ENCODE data around the gene TRA2B. TPM values are rescaled to one million over a fixed set of nuclear protein-coding genes. Genes with fewer than 3 reads are reported as not detected.
A peak's percentile ranks its signal among the peaks of the same experiment; 100 is the strongest.

Gene TRA2B
- total RNA-seq, 2 experiments from 2014 or later = 172 to 176 TPM

DNA sequence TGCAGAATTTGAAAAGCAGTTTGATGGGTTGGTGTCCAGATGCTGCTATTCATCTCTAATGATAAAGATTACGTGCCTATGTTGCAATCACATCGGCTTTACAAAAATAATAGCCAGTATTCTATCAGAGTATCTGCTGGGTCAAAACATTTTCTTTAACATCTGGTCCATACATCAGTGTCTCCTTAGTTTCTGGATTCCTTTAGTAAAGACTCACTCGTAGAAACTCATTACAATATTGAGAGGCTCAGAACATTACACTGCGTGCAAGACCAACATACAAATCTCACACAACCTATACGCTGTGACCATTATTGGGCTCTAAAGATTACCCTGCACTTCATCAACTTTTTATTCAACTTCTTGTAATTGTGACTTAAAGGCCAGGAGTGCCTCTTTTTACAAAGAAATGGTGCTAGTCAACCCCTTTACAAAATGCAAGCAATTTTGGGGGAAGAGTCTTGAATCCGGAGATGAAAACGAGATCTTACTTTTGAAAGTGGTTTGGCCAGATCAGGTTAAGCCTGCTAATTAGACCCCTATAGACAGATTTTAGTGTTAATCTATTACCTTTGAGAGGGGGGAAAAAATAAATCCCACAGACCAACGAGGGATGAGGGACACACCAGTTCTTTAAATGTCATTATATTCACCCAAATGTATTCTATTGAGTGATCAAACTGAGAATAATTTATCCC lies 2.9 kb downstream of the TRA2B start:
- intact Hi-C loops (cut with micrococcal nuclease) = loop anchor here (1.0 to 10.0 kb wide), 5 partner anchors 8 to 1810 kb away; partner anchors contain the start of genes BCL6 and RPL39L
- CTCF ChIA-PET = interaction anchor here (1.0 to 1.5 kb wide), 4 partner anchors 9 to 11 kb away, joined by 3 to 4 read pairs (median 3); no protein-coding TSS in a partner anchor
- peak overlapping the region; percentile 100 for H3K4me3 Mint-ChIP-seq

DNA sequence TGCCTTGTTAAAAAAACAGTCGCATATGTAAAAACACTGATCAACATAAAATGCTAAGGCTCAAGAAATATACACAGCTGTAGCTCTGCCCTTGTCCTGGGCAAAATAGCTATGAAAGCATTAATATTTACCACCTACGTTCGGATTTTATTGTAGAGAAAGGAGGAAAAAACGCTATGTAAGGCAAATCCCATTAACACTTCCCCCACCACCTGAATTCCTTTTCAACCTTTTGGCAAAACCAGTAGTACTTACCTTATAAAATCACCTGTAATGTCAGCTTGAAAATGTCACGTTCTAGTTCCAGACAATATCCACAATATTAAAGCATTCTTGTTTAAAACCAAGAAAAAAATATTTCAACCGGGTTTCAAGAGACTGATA lies 3.6 kb downstream of the TRA2B start:
- CTCF ChIA-PET = interaction anchor here (0.6 to 1.2 kb wide), 3 partner anchors 10 to 49 kb away, joined by 3 read pairs; no protein-coding TSS in a partner anchor
- Mint-ChIP-seq H3K36me3 (ENCODE audit: low read depth) (peaks cover 83% of the 10 kb centered on the region), H3K4me1 (ENCODE audit: low read depth) (peaks cover 50% of the 10 kb centered on the region), H3K27me3 (ENCODE audit: low read depth) (no peaks in the 10 kb centered on the region), H3K27ac (peak overlapping the region; percentile 100), H3K9me3 (no peaks in the 10 kb centered on the region), H3K4me3 (peak overlapping the region; percentile 100)
- intact Hi-C loops (cut with micrococcal nuclease) = loop anchor here (5.0 to 10.0 kb wide), 2 partner anchors 112 to 1811 kb away; partner anchors contain the start of gene BCL6
- no peak for DNase-seq

More for the DNA sequence above, 2.9 kb downstream of the TRA2B start:
- no peaks in the 10 kb centered on the region for H3K27me3 Mint-ChIP-seq (ENCODE audit: low read depth)
- peaks cover 45% of the 10 kb centered on the region for H3K4me1 Mint-ChIP-seq (ENCODE audit: low read depth)
- no peaks in the 10 kb centered on the region for H3K9me3 Mint-ChIP-seq
- peak overlapping the region; percentile 100 for H3K27ac Mint-ChIP-seq
- peaks cover 77% of the 10 kb centered on the region for H3K36me3 Mint-ChIP-seq (ENCODE audit: low read depth)
- no peak for DNase-seq

DNA sequence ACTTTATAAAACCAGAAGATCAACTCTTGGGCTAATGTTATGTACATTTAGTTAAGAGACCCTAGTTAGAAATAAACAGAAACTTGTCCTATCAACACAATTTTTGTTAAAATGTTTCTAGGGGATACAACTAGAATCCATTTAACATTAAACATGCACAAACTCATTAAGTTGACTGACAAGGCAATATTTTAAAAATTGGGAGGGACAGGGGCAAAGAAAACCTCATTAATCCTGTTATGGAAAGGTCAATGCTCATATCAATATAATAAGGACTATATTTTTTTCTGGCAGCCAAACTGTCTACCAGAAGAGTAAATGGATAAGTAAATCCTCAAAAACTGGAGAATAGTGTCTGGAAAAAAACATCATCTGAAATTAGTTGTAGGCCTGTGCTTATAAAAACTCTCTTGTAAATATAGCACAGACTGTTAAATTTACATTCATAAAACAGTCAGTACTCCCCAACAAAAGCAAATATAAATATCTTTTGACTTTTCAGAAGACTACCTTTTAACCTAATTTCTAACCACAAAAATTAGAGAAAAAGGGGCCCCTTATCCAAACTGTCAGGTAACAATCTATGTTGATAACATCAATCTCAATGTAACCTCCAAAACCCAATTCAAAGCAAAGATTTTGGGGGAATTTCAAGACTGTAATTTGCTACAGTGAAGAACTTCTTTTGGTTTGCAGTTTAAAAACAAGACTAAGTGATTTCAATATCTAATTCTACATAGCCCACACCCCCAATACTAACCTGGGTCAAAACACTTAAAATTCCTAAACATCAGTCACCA lies 4.2 kb downstream of the TRA2B start:
- peaks cover 56% of the 10 kb centered on the region for H3K4me1 Mint-ChIP-seq (ENCODE audit: low read depth)
- H3K36me3 Mint-ChIP-seq (ENCODE audit: low read depth) = peaks cover 89% of the 10 kb centered on the region
- H3K4me3 Mint-ChIP-seq = peak overlapping the region; percentile 100
- peak overlapping the region; percentile 100 for H3K27ac Mint-ChIP-seq
- no peak for DNase-seq
- H3K27me3 Mint-ChIP-seq (ENCODE audit: low read depth) = no peaks in the 10 kb centered on the region
- intact Hi-C loops (cut with micrococcal nuclease) = loop anchor here (5.0 to 10.0 kb wide), 2 partner anchors 111 to 1811 kb away; partner anchors contain the start of gene BCL6
- CTCF ChIA-PET = interaction anchor here (0.6 to 3.5 kb wide), 4 partner anchors 9 to 49 kb away, joined by 3 to 24 read pairs (median 3); no protein-coding TSS in a partner anchor
- no peaks in the 10 kb centered on the region for H3K9me3 Mint-ChIP-seq

DNA sequence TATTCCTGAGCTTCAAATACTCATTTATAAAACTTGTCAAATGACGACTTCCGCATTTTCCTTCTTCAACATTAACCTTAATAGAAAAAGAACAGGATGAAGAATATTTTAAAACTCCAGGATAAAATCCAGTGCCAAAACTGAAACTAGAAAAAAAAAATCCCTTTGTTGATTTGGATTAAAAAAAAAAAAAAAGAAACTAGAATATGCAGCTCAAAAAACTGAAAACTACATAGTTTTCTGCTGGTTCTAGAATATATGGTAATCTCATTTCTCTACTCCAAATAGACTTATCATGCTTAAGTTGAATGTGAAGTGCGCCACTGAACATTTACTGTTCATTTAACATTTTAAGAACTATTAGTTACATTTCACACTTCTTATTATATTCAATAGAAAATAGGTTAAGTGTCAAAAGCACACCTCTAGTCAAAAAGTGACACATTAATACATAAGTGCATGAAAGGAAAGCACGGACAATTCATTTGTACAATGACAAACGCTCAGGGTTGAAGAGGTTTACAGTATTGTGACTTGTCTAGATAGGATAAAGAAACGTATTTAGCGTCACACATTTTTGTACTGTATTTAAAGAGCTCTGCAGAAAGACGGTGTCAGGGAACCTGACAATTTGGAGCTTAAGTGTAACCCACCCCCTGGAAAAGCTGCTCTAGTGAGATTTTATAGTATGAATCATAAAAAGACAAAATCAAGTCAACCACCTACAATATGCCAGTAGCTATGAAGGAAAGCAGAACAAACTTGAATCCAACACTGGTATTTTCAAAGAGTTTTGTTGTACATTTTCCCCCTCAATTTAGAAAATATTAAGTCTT lies 5.8 kb downstream of the TRA2B start:
- Mint-ChIP-seq H3K4me3 (peak overlapping the region; percentile 70), H3K27me3 (ENCODE audit: low read depth) (no peaks in the 10 kb centered on the region), H3K9me3 (no peaks in the 10 kb centered on the region), H3K36me3 (ENCODE audit: low read depth) (peaks cover 92% of the 10 kb centered on the region), H3K27ac (peak overlapping the region; percentile 75), H3K4me1 (ENCODE audit: low read depth) (peaks cover 68% of the 10 kb centered on the region)
- no peak for DNase-seq
- intact Hi-C loops (cut with micrococcal nuclease) = loop anchor here (5.0 to 10.0 kb wide), 2 partner anchors 110 to 1813 kb away; partner anchors contain the start of gene BCL6
- CTCF ChIA-PET = interaction anchor here (0.8 to 3.5 kb wide), 2 partner anchors 11 to 26 kb away, joined by 3 to 24 read pairs; no protein-coding TSS in a partner anchor

DNA sequence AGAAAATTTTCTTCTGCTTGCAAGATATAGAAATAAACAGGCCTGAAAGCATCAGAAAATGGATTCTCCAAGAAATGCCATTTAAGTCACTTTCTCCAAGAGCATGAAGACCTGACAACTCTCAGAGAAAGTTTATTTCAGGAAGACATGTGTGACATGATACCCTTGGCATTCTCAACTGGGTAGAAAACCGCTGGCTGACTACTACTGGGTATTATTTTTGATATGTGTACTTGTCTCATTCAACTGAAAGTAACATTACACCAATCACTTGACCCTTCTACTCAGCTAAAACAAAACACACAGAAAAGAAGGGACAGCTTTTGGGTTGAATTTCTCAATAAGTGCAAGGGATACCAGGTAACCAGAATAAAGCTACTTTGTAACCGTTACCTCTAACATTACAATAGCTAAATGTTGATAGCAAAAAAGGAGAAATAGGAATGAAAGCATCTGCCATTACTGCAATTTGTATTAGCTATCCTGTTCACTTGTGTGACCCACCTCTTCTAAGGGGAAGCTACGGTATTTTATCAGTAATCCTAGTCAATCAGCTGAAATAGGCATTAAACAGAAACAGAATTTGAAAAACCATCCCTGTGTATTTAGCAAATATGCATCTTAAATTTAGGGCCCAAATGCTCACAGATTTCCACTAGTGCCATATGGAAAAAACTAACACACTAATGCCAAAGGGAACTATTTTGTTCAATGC lies 7.3 kb downstream of the TRA2B start:
- CTCF ChIA-PET = interaction anchor here (0.6 to 3.5 kb wide), 2 partner anchors 13 to 52 kb away, joined by 3 to 24 read pairs; no protein-coding TSS in a partner anchor
- H3K4me3 Mint-ChIP-seq = peak overlapping the region; percentile 70
- no peaks in the 10 kb centered on the region for H3K9me3 Mint-ChIP-seq
- intact Hi-C loops (cut with micrococcal nuclease) = loop anchor here (5.0 to 10.0 kb wide), 2 partner anchors 108 to 1814 kb away; partner anchors contain the start of gene BCL6
- peaks cover 80% of the 10 kb centered on the region for H3K4me1 Mint-ChIP-seq (ENCODE audit: low read depth)
- DNase-seq = no peak
- H3K36me3 Mint-ChIP-seq (ENCODE audit: low read depth) = peaks cover 89% of the 10 kb centered on the region
- peak overlapping the region; percentile 78 for H3K27ac Mint-ChIP-seq
- no peaks in the 10 kb centered on the region for H3K27me3 Mint-ChIP-seq (ENCODE audit: low read depth)

DNA sequence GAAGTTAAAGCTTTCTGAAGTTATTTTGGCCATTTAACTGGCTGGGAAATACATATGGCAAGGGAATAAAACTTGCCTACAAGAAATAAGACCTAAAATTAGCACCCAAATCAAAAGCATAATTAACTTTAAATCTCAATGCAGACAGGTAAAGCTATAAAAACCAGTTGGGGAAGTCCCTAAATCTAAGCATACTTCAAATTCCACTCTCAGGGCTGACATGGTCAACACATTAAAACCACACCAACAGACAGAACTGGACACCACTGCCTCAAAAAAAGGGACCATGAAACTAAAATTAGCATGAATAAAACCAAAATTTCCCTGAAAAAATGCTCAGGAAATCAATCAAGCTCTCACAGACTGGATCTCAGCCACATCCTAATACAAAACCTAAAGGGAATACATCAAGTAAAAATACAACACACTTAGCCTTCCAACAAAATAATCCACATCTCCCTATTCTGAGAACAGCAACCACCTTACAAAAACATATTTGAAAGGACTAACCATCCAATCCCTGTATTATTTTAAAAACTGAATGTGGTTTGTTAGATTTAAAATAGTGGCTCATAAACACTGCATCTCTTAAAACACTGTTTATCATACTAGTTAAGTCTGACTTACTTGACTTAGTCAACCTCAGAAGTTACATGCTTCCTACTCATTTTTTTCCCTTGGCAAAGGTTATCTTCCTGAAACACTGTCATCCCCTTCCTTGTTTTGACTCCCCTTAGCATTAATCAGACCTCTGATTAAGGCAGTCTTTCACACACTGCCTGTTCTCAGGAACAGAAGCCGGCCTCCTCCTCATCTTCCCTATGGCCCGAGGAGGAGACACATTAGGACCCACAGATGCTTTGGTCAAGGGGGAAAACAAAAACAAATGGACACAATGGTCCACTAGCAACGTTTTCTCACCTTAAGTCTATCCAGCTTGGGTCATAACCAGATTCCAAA lies 8.3 kb downstream of the TRA2B start:
- H3K27me3 Mint-ChIP-seq (ENCODE audit: low read depth) = no peaks in the 10 kb centered on the region
- no peaks in the 10 kb centered on the region for H3K9me3 Mint-ChIP-seq
- DNase-seq = no peak
- H3K27ac Mint-ChIP-seq = peak overlapping the region; percentile 78
- intact Hi-C loops (cut with micrococcal nuclease) = loop anchor here (2.0 to 10.0 kb wide), 3 partner anchors 15 to 1815 kb away; partner anchors contain the start of gene BCL6
- H3K36me3 Mint-ChIP-seq (ENCODE audit: low read depth) = peaks cover 89% of the 10 kb centered on the region
- peak overlapping the region; percentile 70 for H3K4me3 Mint-ChIP-seq
- CTCF ChIA-PET = interaction anchor here (0.8 to 1.2 kb wide), 2 partner anchors 15 to 48 kb away, joined by 3 read pairs; no protein-coding TSS in a partner anchor
- H3K4me1 Mint-ChIP-seq (ENCODE audit: low read depth) = peaks cover 85% of the 10 kb centered on the region

DNA sequence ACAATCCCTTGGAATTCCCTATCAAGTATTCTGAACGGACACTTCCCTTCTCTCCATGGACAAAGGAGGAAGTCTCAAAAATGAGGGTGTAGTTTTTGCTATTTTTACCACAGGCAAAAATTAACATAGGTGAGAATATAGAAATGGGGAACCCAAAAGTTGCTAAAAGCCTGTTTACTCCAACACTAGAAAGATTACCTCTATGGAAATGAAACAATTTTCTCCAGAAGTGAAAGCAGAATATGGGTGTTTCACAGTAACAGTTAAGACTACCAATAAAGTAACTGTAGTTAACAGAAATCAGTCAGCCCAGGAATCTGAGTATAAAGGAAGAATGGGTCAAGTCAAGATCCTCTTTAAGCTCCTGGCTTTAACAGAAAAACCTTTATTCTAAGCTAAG lies 9.3 kb downstream of the TRA2B start:
- intact Hi-C loops (cut with micrococcal nuclease) = loop anchor here (2.0 kb wide), 1 partner anchor 14 kb away; no protein-coding TSS in a partner anchor

DNA sequence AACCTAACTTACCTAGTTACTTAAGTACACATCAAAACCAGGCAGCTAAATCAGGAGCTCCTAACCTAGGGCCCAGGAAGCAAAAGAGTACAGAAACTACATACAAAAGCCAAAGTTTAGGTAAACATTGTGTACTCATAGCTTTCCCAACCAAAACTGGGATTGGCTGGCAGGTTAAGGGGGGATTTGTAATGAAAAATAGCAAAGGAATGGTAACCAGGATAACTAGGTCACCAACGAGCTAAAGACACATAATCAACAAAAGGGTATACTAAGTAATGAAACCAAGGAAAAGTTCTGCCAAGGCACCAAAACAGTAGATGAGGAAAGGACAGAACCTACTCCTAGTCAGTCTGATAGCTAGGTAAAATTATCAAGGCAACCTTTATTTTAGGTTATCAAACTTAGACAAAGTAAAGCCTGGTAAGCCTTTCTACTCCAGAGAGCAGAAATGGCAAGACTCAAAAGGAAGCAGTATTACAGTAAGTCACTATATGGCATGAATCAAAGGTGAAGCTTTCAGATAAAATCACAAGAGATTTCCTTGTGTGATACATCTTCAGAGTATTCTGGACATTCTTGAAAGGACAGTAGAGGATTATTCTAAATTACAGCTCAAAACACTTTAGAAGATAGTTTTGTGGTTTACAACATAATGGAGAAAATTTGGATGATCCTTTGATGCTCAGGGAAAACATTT lies 10.2 kb downstream of the TRA2B start:
- DNase-seq = no peak
- Mint-ChIP-seq H3K27me3 (ENCODE audit: low read depth) (no peaks in the 10 kb centered on the region), H3K36me3 (ENCODE audit: low read depth) (peaks cover 91% of the 10 kb centered on the region), H3K4me3 (peak overlapping the region; percentile 32), H3K27ac (peak overlapping the region; percentile 78), H3K9me3 (no peaks in the 10 kb centered on the region), H3K4me1 (ENCODE audit: low read depth) (peaks cover 86% of the 10 kb centered on the region)
- intact Hi-C loops (cut with micrococcal nuclease) = loop anchor here (1.0 to 2.0 kb wide), 2 partner anchors 8 to 13 kb away; no protein-coding TSS in a partner anchor
- CTCF ChIA-PET = interaction anchor here (0.6 to 2.4 kb wide), 3 partner anchors 10 to 96 kb away, joined by 3 to 18 read pairs (median 4); partner anchors contain the start of gene TRA2B

More for the DNA sequence above, 9.3 kb downstream of the TRA2B start:
- CTCF ChIA-PET = interaction anchor here (0.6 to 2.4 kb wide), 3 partner anchors 15 to 97 kb away, joined by 3 to 18 read pairs (median 4); no protein-coding TSS in a partner anchor
- Mint-ChIP-seq H3K4me3 (peak overlapping the region; percentile 70), H3K27ac (peak overlapping the region; percentile 78), H3K36me3 (ENCODE audit: low read depth) (peaks cover 88% of the 10 kb centered on the region), H3K27me3 (ENCODE audit: low read depth) (no peaks in the 10 kb centered on the region), H3K4me1 (ENCODE audit: low read depth) (peaks cover 87% of the 10 kb centered on the region), H3K9me3 (no peaks in the 10 kb centered on the region)
- no peak for DNase-seq

DNA sequence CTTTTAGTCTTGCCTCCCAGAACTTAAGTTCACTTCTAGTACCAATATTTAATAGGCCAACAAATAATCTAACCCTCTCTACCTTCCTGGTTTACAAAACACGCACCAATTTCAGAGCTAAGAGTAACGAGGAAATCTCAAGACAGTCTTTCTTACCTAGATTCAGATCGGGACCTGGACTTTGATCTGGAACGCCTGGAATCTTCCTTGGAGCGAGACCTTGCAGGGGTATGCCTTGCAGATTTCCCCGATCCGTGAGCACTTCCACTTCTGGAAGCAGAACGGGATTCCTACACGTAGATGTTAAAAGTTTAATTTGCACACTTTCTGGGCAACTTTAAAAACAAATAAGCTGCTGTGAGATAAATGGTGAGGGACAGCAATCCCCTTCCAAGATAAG lies 11.4 kb downstream of the TRA2B start:
- Mint-ChIP-seq H3K27ac (peak overlapping the region; percentile 65), H3K27me3 (ENCODE audit: low read depth) (no peaks in the 10 kb centered on the region), H3K36me3 (ENCODE audit: low read depth) (peaks cover 88% of the 10 kb centered on the region), H3K9me3 (no peaks in the 10 kb centered on the region), H3K4me3 (no peak overlapping the region), H3K4me1 (ENCODE audit: low read depth) (peaks cover 77% of the 10 kb centered on the region)
- CTCF ChIA-PET = interaction anchor here (0.6 to 2.4 kb wide), 2 partner anchors 17 to 1342 kb away, joined by 3 to 18 read pairs; no protein-coding TSS in a partner anchor
- intact Hi-C loops (cut with micrococcal nuclease) = no loop called here
- no peak for DNase-seq
